Colon (tissue), 2 donors: ENCODE results near the gene DNAI4.
"Not testable (repeated sequence)": the region's sequence is repeated elsewhere in the genome, so short reads cannot be mapped to it uniquely, and the experiment has no call there.

Source experiments
- FAIRE-seq: peaks from 2 replicates; lab custom pipeline; 2012; peaks lifted over from hg19 to GRCh38; lab: Jason Lieb, UNC
- donor health status: control.
- donor health status: control.

DNAI4 gene

DNA sequence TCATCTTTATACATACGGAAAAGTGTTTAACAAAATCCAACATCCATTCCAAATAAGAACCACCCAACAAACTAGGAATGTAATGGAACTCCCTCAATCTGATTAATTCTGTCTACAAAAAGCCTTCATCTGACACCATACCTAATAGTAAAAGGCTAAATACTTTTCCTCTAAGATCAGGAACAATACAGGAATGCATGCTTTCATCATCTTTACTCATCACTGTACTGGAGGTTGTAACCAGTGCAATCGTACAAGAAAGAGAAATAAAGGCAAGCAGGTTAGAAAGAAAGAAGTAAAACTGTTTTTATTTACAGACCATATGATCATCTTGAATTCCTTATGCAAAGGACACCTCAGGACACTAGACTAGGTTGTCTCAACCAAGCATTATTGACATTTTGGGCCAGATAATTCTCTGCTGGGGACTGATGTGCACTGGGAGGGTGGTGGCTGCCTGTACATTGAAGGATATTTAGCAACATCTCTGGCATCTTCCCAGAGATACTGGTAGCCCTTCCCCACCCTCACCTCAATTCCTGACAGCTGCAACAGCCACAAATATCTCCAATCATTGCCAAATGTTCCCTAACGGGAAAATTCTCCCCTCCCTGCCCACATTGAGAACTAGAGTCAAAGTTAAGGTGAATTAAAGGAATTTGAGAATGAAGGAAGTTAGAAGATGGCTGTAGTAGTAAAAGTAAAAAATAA is 93.0 kb downstream of the DNAI4 start:
- FAIRE-seq: no peak

- no peak for FAIRE-seq
Measured at GRCh38 chr1:66824771-66825170, 99.9 kb downstream of the DNAI4 start.

- FAIRE-seq: no peak
Measured at GRCh38 chr1:66809736-66810326, 114.8 kb downstream of the DNAI4 start.

DNA sequence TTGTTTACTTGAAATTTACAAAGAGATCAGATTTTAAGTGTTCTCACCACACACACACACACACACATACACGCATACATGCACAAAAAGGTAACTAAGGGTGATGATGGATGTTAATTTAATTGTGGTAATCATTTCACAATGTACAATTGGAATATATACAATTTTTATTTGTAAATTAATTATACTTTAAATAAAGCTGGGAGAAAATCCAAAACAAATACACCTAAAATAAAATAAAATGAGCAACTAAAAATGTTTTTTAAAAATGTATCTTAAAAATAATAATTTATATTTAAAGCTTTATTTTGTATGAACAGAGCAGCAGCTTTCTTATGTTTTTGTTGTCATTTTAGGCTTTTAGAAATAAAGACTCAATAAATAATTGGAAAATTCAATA is 115.4 kb downstream of the DNAI4 start:
- FAIRE-seq: no peak

- not testable (repeated sequence) for FAIRE-seq
Measured at GRCh38 chr1:66795839-66796238, 128.8 kb downstream of the DNAI4 start.

- no peak for FAIRE-seq
Measured at GRCh38 chr1:66791621-66792610, 132.7 kb downstream of the DNAI4 start.

- FAIRE-seq: no peak
Measured at GRCh38 chr1:66788231-66788939, 136.3 kb downstream of the DNAI4 start.

GRCh38 chr1:66787641-66788040 is 137.0 kb downstream of the DNAI4 start:
- FAIRE-seq: no peak

DNA sequence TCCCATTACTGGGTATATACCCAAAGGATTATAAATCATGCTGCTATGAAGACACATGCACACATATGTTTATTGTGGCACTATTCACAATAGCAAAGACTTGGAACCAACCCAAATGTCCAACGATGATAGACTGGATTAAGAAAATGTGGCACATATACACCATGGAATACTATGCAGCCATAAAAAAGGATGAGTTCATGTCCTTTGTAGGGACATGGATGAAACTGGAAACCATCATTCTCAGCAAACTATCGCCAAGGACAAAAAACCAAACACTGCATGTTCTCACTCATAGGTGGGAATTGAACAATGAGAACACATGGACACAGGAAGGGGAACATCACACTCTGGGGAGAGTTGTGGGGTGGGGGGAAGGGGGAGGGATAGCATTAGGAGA is 138.9 kb downstream of the DNAI4 start:
- FAIRE-seq: not testable (repeated sequence)

GRCh38 chr1:66779475-66780078 is 145.1 kb downstream of the DNAI4 start:
- no peak for FAIRE-seq

DNA sequence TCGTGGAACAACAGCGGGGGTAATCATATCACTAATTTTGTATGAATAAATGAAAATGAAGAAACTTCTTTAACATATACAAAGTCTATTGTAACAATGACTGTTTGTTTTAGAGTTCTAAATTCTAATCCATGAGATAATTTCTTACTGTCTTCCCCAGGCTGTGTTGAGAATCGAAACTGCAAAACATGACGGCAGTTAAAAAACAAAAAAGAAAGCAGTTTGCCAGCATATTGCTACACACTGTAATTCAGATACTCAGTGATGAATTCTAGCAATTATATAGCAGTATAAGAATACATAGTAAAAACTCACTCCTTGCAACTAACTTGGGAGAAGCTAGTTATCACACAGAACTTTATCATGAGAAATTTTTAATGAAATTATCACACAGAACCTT is 145.7 kb downstream of the DNAI4 start:
- FAIRE-seq: no peak

DNA sequence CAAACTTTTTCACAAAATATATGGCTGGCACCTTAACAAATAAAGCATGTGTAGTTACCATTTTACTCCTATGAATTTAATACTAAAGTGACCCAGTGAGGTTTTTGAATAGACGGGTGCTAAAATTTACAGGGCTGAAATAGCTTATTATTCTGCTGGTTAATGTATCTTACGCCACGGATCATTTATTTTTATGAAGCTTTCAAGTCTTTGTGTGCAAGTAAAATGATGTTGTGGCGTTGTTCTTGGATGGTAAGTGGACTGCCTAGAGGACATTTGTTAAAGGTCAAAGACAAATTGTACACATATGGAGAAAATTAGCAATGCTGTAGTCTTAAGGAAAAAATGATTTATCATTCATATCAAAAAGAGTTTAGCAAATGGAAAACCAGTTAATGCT is 146.4 kb downstream of the DNAI4 start:
- no peak for FAIRE-seq

DNA sequence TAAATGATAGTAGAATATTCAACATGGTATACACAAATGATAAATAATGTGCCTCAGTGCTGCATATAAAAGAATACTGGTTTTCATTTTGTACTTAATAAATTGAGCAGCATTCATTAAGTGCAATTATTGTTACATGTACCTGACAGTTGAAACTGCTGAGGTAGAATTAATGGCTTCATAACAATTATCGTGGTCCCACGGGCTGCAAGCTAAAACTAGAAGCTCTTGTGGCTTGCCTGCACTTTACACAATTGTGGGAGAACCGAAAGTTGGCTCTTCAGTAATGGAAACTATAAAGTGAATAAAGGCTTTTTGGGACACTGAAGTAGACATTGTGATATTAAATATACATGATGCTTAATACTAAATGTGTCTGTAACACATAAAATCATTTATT is 146.8 kb downstream of the DNAI4 start:
- FAIRE-seq: no peak

- no peak for FAIRE-seq
Measured at GRCh38 chr1:66775646-66776045, 149.0 kb downstream of the DNAI4 start.

DNA sequence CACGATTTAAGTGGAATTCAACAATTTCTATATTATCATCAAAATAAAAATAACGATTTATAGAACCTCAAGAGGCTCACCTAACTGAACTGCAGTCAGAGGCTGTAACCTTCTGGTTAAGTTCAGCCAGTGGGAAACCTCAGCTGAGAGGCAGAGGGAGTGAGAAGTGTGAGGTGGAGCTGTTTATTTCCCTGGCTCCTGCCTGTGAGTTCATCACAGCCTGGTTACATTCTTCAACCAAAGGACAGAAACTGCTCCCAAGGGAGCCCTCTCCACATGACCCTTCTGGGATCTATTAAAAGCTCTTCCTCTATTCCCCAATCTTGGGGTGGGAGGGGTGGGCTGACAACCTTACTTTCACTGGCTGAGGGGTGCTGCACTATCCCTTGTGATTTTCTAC is 150.2 kb downstream of the DNAI4 start:
- no peak for FAIRE-seq

- FAIRE-seq: no peak
Measured at GRCh38 chr1:66773227-66773626, 151.4 kb downstream of the DNAI4 start.

- no peak for FAIRE-seq
Measured at GRCh38 chr1:66770694-66771093, 154.0 kb downstream of the DNAI4 start.

DNA sequence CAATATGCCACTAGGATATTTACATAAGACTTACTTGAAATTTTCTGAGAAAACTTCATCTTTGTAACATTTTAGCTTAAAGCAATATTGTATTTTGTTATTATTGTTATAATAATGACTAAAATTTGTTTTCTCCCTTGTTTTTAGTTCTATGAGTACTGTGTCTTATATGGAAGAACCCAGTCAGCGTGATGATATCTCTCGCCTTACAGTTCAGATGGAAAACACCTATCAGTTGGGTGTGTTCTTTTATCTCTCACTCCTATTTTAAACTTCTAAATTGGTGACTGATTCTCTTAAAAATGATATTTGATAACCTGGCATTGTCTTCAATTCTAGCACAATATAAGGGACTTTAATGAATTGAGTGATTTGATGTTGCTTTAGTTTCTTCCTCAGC is 154.4 kb downstream of the DNAI4 start:
- FAIRE-seq: no peak

- no peak for FAIRE-seq
Measured at GRCh38 chr1:66769512-66770229, 155.0 kb downstream of the DNAI4 start.

GRCh38 chr1:66768965-66769364 is 155.7 kb downstream of the DNAI4 start:
- FAIRE-seq: no peak

DNA sequence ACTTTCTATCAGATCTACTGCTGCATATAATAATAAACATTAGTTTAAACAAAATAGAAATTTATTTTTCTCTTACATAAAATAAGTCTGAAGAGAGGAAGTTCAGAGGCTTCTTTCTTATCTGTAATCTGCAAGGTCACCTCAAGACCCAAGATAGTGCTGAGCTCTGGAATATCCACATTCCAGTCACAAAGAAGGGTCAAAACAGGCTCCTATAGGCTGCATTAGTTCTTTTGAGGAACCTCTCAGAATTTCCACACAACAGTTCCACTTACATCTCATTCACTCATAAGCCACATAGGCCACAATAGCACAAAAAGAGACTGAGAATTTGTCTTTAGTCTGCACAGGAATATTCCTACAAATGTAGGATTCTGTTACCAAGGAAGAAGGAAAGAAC is 157.0 kb downstream of the DNAI4 start:
- FAIRE-seq: no peak
